Gastrocnemius medialis (tissue), 4 donors: ENCODE results near the gene SLC35F1.

Experiments
- POLR2A ChIP-seq, 2 donors: fragments of 450-650 bp; IDR thresholded peaks; one replicate each; pipeline ENCODE4 v1.6.1; 2017; ENCODE audit warnings: antibody characterized with exemption in 2 of 2, mild to moderate bottlenecking in 2 of 2, moderate library complexity in 2 of 2
- TF ChIP-seq, protein P1 (sequence below), 5 experiments: fragments of 450-650 bp in 3 of 5; fragments of 200-600 bp in 2 of 5; sonication (generic) in 2 of 5; IDR thresholded peaks in 4 of 5; conservative IDR thresholded peaks in 1 of 5; 1 replicate in 4 of 5; 2 replicates in 1 of 5; pipeline ENCODE4 v1.5.1; 2016 to 2019; ENCODE audit warnings: antibody characterized with exemption in 5 of 5, mild to moderate bottlenecking in 3 of 5, moderate library complexity in 3 of 5

DNA sequence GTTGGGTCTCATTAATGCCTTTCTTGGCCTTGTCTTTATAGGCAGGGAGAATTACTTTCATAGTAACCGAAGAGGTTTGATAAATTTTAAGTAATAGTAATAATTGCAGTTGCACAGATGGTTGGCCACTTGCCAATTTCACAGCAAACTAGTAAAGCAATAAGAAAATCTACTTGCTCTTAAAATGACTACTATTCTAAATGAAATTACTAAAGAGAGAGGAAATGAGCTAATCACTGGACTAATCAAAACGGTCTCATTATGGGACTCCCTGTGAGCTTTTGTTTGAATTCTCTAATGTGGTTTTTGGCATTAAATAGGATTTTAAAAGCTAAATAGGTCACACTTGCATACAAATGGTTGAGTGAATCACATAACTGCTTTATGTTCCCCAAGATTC, 413.6 kb downstream of the SLC35F1 start:
- TF ChIP-seq, protein P1, sequence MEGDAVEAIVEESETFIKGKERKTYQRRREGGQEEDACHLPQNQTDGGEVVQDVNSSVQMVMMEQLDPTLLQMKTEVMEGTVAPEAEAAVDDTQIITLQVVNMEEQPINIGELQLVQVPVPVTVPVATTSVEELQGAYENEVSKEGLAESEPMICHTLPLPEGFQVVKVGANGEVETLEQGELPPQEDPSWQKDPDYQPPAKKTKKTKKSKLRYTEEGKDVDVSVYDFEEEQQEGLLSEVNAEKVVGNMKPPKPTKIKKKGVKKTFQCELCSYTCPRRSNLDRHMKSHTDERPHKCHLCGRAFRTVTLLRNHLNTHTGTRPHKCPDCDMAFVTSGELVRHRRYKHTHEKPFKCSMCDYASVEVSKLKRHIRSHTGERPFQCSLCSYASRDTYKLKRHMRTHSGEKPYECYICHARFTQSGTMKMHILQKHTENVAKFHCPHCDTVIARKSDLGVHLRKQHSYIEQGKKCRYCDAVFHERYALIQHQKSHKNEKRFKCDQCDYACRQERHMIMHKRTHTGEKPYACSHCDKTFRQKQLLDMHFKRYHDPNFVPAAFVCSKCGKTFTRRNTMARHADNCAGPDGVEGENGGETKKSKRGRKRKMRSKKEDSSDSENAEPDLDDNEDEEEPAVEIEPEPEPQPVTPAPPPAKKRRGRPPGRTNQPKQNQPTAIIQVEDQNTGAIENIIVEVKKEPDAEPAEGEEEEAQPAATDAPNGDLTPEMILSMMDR (IDR thresholded peaks at IDR 0.05 in 4 of 5, conservative IDR thresholded peaks at IDR 0.05 in 1 of 5), result no peak
- TF ChIP-seq POLR2A (IDR thresholded peaks at IDR 0.05), result no peak
